HTERT RPE-1 (cell line): Measurements from ENCODE around the gene MPRIP.
"Not testable (repeated sequence)": the region's sequence is repeated elsewhere in the genome, so short reads cannot be mapped to it uniquely, and the experiment has no call there.

Experiments used
- in situ Hi-C: fragments of 300-500 bp; cut with MboI; formaldehyde crosslinking; loops from 4 replicates; pipeline ENCODE4 v1.14.3; 2020; ENCODE audit warnings: low sequenced_read_pairs

The MPRIP gene

DNA sequence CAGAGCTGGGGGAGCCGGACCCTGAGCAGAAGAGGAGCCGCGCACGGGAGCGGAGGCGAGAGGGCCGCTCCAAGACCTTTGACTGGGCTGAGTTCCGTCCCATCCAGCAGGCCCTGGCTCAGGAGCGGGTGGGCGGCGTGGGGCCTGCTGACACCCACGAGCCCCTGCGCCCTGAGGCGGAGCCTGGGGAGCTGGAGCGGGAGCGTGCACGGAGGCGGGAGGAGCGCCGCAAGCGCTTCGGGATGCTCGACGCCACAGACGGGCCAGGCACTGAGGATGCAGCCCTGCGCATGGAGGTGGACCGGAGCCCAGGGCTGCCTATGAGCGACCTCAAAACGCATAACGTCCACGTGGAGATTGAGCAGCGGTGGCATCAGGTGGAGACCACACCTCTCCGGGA lies 116.2 kb downstream of the MPRIP start:
- in situ Hi-C loops: not testable (repeated sequence)

DNA sequence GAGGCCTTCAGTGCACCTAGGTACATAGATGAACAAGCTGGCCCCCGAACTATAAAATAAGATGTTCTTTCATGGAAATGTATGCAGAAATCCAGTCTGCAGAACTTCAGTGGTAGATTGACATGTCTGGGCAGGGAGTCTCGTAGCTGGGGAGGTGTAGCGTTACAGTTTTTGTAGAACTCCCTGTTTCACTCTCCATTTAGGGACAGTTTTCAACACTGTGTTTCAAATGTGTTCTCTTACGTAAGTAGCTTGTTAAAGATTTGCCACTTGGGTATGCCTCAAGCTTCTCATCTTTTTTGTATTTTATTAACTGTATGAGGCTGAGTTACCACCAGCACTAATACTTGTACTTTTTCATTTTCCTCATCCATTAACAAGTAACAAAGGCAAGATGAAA lies 117.3 kb downstream of the MPRIP start:
- in situ Hi-C loops: no loop called here

DNA sequence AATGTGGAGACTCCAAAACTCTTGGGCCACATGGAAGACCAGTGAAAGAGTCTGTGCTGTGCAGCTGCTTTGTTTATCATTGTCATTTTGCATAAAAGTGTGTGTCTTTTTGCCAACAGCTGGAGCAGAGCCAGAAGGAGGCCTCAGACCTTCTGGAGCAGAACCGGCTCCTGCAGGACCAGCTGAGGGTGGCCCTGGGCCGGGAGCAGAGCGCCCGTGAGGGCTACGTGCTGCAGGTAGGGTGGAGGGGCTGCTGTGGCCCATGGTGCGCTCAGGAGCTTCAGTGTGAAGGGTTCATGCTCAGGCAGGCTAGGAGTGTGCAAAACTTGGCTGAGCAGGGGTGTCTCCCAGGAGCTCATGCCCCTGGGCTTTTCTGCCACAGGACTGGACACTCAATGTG lies 118.9 kb downstream of the MPRIP start:
- in situ Hi-C loops: no loop called here

DNA sequence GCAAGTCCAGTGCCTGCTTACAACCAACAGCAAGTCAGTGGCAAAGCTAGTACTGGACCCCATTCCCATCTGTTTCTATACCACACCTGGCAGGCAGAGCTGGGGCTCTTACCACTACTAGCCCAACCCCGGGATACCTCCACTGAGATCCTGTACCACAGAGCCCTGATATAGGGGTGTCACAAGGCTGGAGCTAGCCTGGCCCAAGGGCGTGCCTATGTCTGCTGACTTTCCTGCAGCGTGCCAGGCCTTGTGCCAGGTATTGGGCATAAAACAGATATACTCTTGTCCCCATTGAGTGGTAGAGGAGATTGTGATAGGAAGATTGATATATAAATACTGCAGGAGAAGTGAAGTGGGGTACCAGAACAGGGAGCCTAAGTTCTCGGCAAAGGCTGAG lies 119.5 kb downstream of the MPRIP start:
- in situ Hi-C loops: no loop called here

DNA sequence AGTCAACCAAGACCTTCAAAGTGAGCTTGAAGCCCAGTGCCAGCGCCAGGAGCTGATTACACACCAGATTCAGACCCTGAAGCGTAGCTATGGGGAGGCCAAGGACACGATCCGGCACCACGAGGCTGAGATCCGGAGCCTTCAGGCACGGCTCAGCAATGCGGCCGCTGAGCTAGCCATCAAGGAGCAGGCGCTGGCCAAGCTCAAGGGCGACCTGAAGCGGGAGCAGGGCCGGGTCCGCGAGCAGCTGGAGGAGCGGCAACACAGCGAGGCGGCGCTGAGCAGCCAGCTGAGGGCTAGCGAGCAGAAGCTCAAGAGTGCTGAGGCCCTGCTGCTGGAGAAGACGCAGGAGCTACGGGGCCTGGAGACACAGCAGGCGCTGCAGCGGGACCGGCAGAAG lies 121.9 kb downstream of the MPRIP start:
- in situ Hi-C loops: no loop called here

DNA sequence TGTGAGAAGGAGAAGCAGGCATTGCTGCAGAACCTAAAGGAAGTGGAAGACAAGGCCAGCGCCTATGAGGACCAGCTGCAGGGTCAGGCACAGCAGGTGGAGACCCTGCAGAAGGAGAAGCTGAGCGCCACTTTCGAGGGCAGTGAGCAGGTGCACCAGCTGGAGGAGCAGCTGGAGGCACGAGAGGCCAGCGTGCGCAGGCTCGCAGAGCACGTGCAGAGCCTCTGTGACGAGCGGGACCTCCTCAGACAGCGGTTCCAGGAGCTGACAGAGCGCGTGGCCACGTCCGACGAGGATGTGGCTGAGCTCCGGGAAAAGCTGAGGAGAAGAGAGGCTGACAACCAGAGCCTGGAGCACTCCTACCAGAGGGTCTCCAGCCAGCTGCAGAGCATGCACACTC lies 122.4 kb downstream of the MPRIP start:
- in situ Hi-C loops: no loop called here

DNA sequence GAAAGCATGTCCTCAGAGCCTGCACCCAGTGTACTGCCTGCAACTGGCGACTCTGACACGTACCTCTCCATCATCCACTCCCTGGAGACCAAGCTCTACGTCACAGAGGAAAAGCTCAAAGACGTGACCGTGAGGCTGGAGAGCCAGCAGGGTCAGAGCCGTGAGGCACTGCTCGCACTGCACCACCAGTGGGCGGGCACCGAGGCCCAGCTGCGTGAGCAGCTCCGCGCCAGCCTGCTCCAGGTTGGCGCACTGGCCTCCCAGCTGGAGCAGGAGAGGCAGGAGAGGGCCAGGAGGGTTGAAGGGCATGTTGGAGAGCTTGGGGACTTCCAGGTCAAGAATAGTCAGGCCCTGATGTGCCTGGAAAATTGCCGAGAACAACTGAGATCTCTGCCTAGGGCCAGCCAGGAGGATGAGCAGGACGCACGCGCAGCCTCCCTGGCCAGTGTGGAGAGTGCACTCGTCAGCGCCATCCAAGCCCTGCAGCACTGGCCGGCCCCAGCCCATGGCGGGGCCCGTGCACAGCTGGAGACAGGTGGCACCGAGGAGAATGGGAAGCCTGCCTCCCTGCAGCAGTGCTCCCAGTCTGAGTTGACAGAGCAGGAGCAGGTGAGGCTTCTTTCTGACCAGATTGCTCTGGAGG lies 123.5 kb downstream of the MPRIP start:
- in situ Hi-C loops: no loop called here

DNA sequence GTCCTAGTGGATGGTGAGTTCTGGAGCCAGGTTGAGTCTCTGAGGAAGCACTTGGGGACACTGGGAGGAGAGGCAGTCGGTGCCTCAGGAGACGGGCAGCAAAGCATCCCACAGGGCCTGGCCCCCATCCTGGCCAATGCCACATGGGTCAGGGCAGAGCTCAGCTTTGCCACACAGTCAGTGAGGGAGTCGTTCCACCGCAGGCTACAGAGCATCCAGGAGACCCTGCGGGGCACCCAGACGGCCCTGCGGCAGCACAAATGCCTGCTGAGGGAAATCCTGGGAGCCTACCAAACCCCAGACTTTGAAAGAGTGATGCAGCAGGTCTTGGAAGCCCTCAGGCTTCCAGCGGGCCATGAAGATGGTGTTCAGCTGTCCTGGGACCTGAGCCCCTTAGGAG lies 124.2 kb downstream of the MPRIP start:
- in situ Hi-C loops: no loop called here

DNA sequence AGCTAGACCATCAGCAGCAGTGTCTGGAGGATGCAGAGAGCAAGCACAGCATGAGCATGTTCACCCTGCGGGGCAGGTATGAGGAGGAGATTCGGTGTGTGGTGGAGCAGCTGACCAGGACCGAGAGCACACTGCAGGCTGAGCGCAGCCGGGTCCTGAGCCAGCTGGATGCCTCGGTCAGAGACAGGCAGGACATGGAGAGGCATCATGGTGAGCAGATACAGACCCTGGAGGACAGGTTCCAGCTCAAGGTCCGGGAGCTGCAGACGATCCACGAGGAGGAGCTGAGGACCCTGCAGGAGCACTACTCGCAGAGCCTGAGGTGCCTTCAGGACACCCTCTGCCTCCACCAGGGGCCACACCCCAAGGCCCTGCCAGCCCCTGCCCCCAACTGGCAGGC lies 125.1 kb downstream of the MPRIP start:
- in situ Hi-C loops: no loop called here

DNA sequence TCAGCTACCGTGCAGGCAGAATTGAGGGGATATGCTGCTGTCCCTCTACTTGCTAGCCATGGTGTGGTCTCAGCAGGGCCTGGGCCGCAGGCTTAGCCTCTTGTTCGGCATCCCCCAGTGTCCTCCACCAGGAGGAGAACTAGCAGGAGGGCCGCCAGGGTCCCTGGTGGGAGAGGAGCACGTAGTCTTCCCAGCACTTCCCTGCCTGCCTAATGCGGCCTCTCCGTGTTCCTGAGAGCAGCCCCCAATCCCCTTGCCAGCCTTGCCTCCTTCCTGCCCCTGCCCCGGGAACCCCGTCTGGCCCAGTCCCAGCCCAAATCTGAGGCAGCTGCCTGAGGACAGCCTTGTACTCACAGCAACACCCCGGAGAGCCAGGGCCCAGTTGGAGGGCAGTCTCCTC lies 125.7 kb downstream of the MPRIP start:
- in situ Hi-C loops: no loop called here

DNA sequence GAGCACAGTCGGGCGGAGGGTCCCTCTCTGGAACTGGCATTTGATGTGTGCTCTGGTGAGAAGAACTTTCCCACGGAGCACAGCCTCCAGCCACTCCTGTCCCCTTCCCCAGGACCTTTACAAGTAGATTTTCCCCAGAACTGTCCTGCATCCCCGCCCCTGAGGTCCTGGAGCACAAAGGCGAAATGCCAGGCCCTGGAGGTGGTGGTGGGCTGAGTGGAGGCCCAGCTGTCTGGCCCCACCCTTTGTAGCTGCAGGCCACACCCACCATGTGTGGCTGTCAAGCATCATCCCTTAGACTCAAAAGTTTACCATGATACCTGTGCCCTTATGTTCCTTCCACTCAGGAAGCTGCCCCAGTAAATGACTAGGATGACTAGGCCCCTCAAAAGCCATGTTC lies 126.1 kb downstream of the MPRIP start:
- in situ Hi-C loops: no loop called here

DNA sequence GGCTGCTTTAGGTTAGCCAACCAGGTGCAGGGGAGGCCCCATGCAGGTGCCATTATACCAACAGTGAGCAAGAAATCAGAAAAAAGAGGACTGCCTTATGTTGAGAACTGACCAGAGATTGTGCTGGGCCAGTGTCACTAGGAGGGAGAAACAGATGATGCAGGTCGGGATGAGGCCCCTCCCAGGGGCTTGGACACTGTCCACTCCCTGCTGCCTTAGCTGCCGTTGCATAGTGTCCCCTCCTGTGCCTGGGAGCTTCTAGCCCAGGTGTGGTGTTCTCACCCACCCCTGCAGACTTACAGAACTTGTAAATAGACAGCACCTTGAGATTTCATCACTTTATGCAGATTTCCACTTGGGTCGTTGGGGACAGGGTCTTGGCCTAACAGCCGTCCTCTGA lies 127.1 kb downstream of the MPRIP start:
- in situ Hi-C loops: no loop called here

DNA sequence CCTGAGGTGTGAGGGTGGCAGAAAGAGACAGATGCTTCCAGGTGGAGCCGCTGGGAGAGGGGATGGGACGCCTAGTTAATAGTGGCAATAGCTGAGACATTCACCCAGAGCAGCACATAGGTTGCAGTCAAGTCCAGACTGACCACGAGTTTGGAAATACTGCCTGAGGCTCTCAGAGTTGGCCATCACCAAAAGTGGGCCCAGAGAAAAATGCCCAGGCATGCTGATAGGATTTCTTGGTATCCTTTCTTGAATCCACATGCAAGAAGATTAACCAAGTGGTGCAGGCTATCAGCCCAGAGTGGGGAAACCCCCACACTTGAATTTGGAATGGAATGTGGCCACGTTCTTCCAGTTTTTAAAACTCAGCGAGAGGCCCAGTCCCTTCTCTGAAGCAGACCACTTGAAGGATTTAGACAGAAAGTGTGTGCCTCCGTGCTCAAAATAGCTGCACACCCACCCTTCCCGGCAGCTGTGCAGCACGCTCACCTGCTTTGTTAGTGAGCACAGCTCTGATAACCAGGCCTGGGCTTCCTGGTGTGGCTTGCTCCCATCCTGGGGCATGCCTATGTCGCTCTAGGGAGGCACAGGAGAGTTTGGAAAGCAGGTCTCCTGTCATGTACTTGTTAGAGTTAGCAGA lies 128.2 kb downstream of the MPRIP start:
- in situ Hi-C loops: no loop called here

DNA sequence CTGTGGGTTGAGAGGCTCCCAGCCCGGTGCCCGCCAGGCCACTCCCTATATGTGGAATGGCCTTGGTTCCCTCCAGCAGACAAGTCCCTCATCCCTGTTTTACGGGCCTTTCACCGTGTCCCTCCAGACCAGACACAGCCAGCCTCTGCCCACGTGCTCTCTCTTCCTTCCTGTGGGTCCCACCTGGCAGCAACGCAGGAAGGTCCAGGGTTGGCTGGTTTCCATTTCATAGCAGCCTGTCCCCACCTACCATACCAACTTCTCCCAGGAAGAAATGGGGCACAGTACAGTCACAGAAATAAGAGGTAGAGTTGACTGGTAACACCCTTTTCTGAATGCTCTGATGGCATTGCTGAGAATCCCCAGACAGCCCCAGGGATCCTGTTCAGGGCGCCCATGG lies 128.9 kb downstream of the MPRIP start:
- in situ Hi-C loops: no loop called here

DNA sequence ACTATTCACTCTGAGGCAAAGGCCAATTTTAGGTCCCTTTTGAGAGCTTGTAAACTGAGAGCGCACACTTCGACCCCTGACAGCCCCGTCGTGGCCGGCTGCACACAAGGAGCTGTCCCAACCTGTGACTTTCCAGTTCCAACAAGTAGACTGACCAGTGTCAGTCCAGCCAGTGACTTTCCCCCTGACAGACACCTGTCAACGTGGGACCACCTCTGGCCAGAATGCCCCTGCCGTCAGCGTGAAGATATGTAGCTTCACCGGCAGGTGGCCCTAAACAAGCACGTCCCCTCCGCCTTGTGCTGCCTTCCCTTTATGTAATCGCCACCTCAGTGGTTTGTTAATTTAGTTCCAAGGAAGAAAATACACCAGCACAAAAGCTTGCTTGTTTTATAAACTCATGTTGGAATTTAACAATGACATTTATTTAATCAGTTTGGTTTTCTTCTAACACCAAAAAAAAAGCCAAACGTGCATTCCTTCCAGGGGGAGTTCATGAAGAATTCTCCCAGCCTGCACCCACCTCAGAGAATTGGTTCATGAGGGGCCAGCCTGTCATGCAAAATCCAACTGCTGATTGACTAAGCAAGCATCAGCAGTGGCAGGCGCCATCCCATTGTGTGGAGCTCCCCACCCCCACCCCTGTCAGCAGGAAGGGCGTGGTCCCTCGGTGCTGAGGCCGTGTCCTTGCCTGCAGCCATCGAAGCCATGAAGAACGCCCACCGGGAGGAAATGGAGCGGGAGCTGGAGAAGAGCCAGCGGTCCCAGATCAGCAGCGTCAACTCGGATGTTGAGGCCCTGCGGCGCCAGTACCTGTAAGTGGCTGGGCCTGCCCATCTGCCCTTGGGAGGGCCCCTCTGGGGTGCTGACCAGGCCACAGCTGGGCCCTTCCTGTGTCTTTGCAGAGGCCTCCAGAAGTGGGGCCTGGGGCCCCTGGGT lies 130.0 kb downstream of the MPRIP start:
- in situ Hi-C loops: no loop called here

DNA sequence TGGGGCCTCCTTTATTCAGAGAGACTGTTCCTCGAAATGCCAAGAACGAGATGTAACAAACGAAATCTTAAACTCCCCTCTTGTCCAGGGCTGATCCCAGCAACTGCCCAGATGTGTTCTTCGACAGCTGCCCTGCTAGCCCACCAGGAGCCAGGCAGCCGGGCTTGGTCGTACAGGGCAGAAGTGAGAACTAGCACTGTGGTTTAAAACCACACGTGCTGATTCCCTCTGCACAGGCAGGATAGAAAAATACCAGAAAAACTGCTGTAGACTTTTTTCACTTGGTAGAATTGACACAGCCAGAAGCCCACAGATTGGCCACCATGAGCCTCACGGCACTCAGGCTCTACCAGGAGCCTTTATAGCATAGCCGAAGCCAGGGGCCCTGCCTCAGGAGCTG lies 130.7 kb downstream of the MPRIP start:
- in situ Hi-C loops: no loop called here

DNA sequence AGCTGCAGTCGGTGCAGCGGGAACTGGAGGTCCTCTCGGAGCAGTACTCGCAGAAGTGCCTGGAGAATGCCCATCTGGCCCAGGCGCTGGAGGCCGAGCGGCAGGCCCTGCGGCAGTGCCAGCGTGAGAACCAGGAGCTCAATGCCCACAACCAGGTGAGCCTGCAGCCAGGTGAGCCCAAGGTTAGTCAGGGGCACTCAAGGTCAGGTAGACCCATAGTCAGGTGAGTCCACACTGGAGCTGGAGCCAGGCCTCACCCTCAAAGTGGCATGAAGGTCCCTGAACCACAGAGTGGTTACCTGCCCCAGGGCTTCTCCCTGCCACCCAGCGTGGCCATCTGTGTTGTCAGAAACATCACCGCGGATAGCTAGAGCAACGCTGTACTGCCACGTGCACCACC lies 131.7 kb downstream of the MPRIP start:
- in situ Hi-C loops: no loop called here

DNA sequence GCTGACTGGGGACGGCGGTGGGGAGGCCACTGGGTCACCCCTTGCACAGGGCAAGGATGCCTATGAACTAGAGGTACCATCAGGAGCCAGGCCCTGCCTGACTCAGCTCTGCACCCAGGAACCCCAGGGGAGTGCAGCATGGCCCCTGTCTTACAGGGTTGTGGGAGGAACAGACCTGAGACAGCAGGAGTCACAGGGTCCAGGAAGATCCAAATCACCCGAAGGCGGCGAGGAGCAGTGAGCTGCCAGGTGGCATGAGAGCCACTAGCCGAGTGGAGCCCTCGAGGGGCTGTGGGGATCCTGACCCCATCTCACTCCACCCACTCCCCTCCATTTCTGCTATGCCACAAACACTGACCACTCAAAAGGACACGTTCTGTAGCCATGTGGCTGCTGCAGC lies 133.1 kb downstream of the MPRIP start:
- in situ Hi-C loops: no loop called here

DNA sequence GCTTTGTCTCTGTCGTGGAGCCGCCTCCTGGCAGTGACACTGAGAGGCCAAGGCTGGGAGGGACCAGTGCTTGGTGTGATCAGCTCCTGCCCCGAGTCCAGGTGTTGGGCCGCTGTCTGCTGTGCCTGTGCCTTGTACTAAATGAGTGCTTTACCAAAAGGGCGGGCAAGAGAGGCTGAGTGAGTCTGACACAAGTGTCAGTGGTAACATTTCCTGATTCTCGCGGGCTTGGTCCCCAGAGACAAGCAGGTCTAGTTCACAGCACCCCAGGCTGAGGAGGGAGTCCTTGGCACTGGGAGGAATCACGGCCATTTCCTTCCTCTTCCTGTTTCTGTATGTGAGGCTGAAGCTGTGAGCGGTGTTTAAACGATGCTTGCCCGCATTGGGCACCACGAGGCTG lies 133.7 kb downstream of the MPRIP start:
- in situ Hi-C loops: no loop called here

DNA sequence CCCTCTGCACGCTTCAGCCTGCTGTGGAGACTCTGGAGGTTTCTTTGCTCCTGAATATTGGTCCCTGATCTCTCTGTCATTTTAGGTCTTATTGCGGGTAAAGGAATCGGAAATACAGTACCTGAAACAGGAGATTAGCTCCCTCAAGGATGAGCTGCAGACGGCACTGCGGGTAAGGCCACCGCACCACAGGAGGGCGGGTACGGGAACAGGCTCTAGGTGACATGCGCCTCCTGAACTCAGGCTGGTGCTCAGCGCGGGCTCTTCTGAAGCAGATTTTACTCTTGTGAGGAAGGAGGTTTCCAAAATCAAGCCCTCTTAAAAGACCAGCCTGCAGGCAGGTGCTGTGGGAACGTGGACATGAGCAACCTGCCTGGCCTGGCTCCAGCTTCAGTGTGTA lies 134.1 kb downstream of the MPRIP start:
- in situ Hi-C loops: no loop called here

DNA sequence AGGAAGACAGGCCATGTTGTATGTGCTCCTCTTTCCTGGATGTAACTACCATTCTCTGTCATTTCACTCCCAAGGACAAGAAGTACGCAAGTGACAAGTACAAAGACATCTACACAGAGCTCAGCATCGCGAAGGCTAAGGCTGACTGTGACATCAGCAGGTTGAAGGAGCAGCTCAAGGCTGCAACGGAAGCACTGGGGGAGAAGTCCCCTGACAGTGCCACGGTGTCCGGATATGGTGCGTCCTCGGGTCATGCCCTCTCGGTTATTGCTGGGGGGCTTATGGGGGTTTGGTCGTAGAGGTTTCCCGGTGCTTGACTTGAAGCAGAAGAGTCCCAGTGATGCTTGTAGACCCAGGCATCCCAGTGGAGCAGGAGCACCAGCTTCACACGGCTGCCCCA lies 134.9 kb downstream of the MPRIP start:
- in situ Hi-C loops: no loop called here

DNA sequence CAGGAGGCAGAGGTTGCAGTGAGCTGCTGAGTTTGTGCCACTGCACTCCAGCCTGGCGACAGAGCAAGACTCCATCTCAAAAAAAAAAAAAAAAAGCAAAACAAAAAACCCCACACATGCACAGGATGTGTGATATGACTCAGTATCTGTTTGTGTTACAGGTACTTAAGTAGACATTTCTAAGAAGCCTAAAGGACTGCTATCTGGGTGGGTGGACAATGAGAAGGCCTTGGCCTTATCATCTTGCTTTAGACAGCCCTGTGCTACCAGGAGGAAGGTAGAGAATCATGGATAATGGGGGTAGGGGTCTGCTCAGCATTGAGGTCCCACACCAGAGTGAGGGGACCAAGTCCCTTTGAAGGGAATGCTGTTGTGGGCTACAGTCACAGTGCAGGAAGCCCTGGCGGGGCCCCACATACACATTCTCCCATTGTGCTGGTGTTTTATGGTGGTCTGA lies 137.1 kb downstream of the MPRIP start:
- in situ Hi-C loops: no loop called here
